NOMO-1 treated with dmso at 0.1 percent for 144 hours (cell line): ENCODE results near the gene ZDHHC9.

Experiments used
- DNase-seq: peaks from one replicate; lab custom pipeline; 2025; ENCODE audit not compliant: unreplicated experiment; lab: John Stamatoyannopoulos, UW

The ZDHHC9 gene

GRCh38 chrX:129787336-129788055 lies 56.2 kb downstream of the ZDHHC9 start:
- no peak for DNase-seq

- DNase-seq = peak; percentile 68
Observed at GRCh38 chrX:129786210-129786651, 57.5 kb downstream of the ZDHHC9 start.

- DNase-seq = no peak
Observed at GRCh38 chrX:129785160-129785947, 58.3 kb downstream of the ZDHHC9 start.

GRCh38 chrX:129784371-129784770 lies 59.3 kb downstream of the ZDHHC9 start:
- DNase-seq = no peak

GRCh38 chrX:129783291-129783713 lies 60.4 kb downstream of the ZDHHC9 start:
- DNase-seq = no peak

- DNase-seq = no peak
Observed at GRCh38 chrX:129782706-129783105, 61.0 kb downstream of the ZDHHC9 start.

GRCh38 chrX:129781680-129782495 lies 61.8 kb downstream of the ZDHHC9 start:
- DNase-seq = no peak

- peak; percentile 74 for DNase-seq
Observed at GRCh38 chrX:129781134-129781672, 62.5 kb downstream of the ZDHHC9 start.

GRCh38 chrX:129780441-129781105 lies 63.1 kb downstream of the ZDHHC9 start:
- no peak for DNase-seq

GRCh38 chrX:129779747-129780146 lies 63.9 kb downstream of the ZDHHC9 start, which contains the start of gene SASH3:
Gene SASH3 (plus strand): TSS chrX:129779949. CDS start chrX:129780098, 149 bp downstream.
- peak; percentile 82 for DNase-seq

- no peak for DNase-seq
Observed at GRCh38 chrX:129779086-129779672, 64.5 kb downstream of the ZDHHC9 start.

- DNase-seq = peak; percentile 79
Observed at GRCh38 chrX:129777218-129778030, 66.3 kb downstream of the ZDHHC9 start.

GRCh38 chrX:129773649-129774458 lies 69.8 kb downstream of the ZDHHC9 start:
- no peak for DNase-seq

- peak; percentile 96 for DNase-seq
Observed at GRCh38 chrX:129772796-129773431, 70.8 kb downstream of the ZDHHC9 start.

- no peak for DNase-seq
Observed at GRCh38 chrX:129771266-129771995, 72.3 kb downstream of the ZDHHC9 start.

GRCh38 chrX:129769467-129770154 lies 74.1 kb downstream of the ZDHHC9 start:
- DNase-seq = no peak
